K562 (cell line): ENCODE data around the gene KCNK4. TPM values are rescaled to one million over a fixed set of nuclear protein-coding genes. Genes with fewer than 3 reads are reported as not detected.

Source experiments
- AFF4 ChIP-seq: sonication (generic); formaldehyde crosslinking; IDR thresholded peaks from 2 replicates; pipeline ENCODE4 v1.8.0; 2023; ENCODE audit warnings: mild to moderate bottlenecking, missing genetic modification reagents
- CBX1 ChIP-seq: sonication (generic); IDR thresholded peaks from 2 replicates; pipeline ENCODE4 v1.6.1; 2016; ENCODE audit warnings: antibody characterized with exemption, low read depth, mild to moderate bottlenecking
- GATAD2A ChIP-seq: fragments of 450-650 bp; IDR thresholded peaks from 2 replicates; pipeline ENCODE4 v1.6.1; 2017
- HDAC2 ChIP-seq: fragments of 450-650 bp; IDR thresholded peaks from 2 replicates; pipeline ENCODE4 v1.6.1; 2016; ENCODE audit warnings: mild to moderate bottlenecking
- TCF7 ChIP-seq: sonication (generic); IDR thresholded peaks from 2 replicates; pipeline ENCODE4 v1.6.1; 2016; ENCODE audit warnings: antibody characterized with exemption, borderline replicate concordance
- ZBTB2 ChIP-seq: fragments of 450-650 bp; IDR thresholded peaks from 2 replicates; pipeline ENCODE4 v1.6.1; 2016; ENCODE audit warnings: antibody characterized with exemption
- ZBTB7A ChIP-seq: IDR thresholded peaks from 2 replicates; pipeline ENCODE4 v1.6.1; 2011; ENCODE audit warnings: low read depth, mild to moderate bottlenecking, low read length, moderate library complexity, borderline replicate concordance; ENCODE audit not compliant: control insufficient read depth
- polyA plus RNA-seq, 8 experiments: library from polyadenylated mRNA; depleted of rRNA in 4 of 8; stranded (reverse) in 5 of 8; unstranded in 3 of 8; fragments of >200 nt; fragmentation: Nextera tagmentation in 2 of 8; fragmentation: Illumina TruSeq in 1 of 8; extraction: Ambion mirVana in 2 of 8; extraction: Trizol in 1 of 8; gene quantifications; 2 replicates each; pipeline versions ENCODE4 v1.2.1 to v1.2.3, GENCODE V29; 2011 to 2014; ENCODE audit warnings: inconsistent platforms in 1 of 8, missing spikeins in 1 of 8
- total RNA-seq, 7 experiments: library from RNA; depleted of rRNA in 6 of 7; stranded (reverse); fragments of >200 nt in 6 of 7; fragmentation: Illumina TruSeq in 2 of 7; extraction: Trizol in 2 of 7; gene quantifications; 2 replicates each; pipeline versions ENCODE4 v1.2.1 to v1.2.3, GENCODE V29; 2011 to 2021; ENCODE audit warnings: low replicate concordance in 1 of 7
- TF ChIP-seq, protein P1 (sequence below): fragments of 450-650 bp; conservative IDR thresholded peaks from 2 replicates; pipeline ENCODE4 v1.6.1; 2016; ENCODE audit warnings: missing genetic modification characterization, low read depth, mild to moderate bottlenecking, missing compliant biosample characterization, moderate library complexity
- TF ChIP-seq, protein P2 (sequence below): fragments of 450-650 bp; IDR thresholded peaks from 2 replicates; pipeline ENCODE4 v1.6.1; 2017; ENCODE audit warnings: antibody characterized with exemption, mild to moderate bottlenecking
- TF ChIP-seq, protein P3 (sequence below): IDR thresholded peaks from 2 replicates; pipeline ENCODE4 v1.6.1; 2011; ENCODE audit warnings: borderline replicate concordance, low read depth, mild to moderate bottlenecking, moderate library complexity, low read length; ENCODE audit not compliant: insufficient read depth, poor library complexity, severe bottlenecking
- TF ChIP-seq, protein P4 (sequence below): sonication (generic); formaldehyde crosslinking; IDR thresholded peaks from 2 replicates; pipeline ENCODE4 v1.8.1; 2022; ENCODE audit warnings: missing genetic modification reagents

KCNK4 gene
- total and polyA plus RNA-seq, 9 of the 15 experiments (the other 6 are each of a cell fraction or from before 2014, with no cell fraction given) = not detected

GRCh38 chr11:64317961-64318765 is 27.1 kb downstream of the KCNK4 start, which contains the start of gene PRDX5 (continued):
- 0 out of 2 replicates have a peak, but pooled peaks have one; percentile 4 for TF ChIP-seq AFF4 (CRISPR knock-in tag)
- TF ChIP-seq, protein P1, sequence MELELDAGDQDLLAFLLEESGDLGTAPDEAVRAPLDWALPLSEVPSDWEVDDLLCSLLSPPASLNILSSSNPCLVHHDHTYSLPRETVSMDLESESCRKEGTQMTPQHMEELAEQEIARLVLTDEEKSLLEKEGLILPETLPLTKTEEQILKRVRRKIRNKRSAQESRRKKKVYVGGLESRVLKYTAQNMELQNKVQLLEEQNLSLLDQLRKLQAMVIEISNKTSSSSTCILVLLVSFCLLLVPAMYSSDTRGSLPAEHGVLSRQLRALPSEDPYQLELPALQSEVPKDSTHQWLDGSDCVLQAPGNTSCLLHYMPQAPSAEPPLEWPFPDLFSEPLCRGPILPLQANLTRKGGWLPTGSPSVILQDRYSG = 0 out of 2 replicates have a peak, but pooled peaks have one; percentile 3
- TF ChIP-seq, protein P2, sequence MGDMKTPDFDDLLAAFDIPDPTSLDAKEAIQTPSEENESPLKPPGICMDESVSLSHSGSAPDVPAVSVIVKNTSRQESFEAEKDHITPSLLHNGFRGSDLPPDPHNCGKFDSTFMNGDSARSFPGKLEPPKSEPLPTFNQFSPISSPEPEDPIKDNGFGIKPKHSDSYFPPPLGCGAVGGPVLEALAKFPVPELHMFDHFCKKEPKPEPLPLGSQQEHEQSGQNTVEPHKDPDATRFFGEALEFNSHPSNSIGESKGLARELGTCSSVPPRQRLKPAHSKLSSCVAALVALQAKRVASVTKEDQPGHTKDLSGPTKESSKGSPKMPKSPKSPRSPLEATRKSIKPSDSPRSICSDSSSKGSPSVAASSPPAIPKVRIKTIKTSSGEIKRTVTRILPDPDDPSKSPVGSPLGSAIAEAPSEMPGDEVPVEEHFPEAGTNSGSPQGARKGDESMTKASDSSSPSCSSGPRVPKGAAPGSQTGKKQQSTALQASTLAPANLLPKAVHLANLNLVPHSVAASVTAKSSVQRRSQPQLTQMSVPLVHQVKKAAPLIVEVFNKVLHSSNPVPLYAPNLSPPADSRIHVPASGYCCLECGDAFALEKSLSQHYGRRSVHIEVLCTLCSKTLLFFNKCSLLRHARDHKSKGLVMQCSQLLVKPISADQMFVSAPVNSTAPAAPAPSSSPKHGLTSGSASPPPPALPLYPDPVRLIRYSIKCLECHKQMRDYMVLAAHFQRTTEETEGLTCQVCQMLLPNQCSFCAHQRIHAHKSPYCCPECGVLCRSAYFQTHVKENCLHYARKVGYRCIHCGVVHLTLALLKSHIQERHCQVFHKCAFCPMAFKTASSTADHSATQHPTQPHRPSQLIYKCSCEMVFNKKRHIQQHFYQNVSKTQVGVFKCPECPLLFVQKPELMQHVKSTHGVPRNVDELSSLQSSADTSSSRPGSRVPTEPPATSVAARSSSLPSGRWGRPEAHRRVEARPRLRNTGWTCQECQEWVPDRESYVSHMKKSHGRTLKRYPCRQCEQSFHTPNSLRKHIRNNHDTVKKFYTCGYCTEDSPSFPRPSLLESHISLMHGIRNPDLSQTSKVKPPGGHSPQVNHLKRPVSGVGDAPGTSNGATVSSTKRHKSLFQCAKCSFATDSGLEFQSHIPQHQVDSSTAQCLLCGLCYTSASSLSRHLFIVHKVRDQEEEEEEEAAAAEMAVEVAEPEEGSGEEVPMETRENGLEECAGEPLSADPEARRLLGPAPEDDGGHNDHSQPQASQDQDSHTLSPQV = peak; percentile 81
- TF ChIP-seq TCF7 = peak; percentile 18; the same call in 1 of the 2 replicates
- TF ChIP-seq, protein P3, sequence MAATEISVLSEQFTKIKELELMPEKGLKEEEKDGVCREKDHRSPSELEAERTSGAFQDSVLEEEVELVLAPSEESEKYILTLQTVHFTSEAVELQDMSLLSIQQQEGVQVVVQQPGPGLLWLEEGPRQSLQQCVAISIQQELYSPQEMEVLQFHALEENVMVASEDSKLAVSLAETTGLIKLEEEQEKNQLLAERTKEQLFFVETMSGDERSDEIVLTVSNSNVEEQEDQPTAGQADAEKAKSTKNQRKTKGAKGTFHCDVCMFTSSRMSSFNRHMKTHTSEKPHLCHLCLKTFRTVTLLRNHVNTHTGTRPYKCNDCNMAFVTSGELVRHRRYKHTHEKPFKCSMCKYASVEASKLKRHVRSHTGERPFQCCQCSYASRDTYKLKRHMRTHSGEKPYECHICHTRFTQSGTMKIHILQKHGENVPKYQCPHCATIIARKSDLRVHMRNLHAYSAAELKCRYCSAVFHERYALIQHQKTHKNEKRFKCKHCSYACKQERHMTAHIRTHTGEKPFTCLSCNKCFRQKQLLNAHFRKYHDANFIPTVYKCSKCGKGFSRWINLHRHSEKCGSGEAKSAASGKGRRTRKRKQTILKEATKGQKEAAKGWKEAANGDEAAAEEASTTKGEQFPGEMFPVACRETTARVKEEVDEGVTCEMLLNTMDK = peak; percentile 84
- peak; percentile 50; the same call in 1 of the 2 replicates for TF ChIP-seq ZBTB7A
- peak; percentile 90 for TF ChIP-seq CBX1
- TF ChIP-seq ZBTB2 = peak; percentile 93
- peak; percentile 17; the same call in 1 of the 2 replicates for TF ChIP-seq HDAC2
- TF ChIP-seq GATAD2A = peak; percentile 8; the same call in 1 of the 2 replicates
- TF ChIP-seq, protein P4, sequence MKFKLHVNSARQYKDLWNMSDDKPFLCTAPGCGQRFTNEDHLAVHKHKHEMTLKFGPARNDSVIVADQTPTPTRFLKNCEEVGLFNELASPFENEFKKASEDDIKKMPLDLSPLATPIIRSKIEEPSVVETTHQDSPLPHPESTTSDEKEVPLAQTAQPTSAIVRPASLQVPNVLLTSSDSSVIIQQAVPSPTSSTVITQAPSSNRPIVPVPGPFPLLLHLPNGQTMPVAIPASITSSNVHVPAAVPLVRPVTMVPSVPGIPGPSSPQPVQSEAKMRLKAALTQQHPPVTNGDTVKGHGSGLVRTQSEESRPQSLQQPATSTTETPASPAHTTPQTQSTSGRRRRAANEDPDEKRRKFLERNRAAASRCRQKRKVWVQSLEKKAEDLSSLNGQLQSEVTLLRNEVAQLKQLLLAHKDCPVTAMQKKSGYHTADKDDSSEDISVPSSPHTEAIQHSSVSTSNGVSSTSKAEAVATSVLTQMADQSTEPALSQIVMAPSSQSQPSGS (CRISPR knock-in tag) = no peak
